T-helper 22 cell (primary cell): ENCODE data around the gene LAMTOR3.
"Not testable (repeated sequence)": the region's sequence is repeated elsewhere in the genome, so short reads cannot be mapped to it uniquely, and the experiment has no call there.

Experiments used
- DNase-seq: peaks from one replicate; pipeline ENCODE4 v3.0.0-alpha.2; 2020; ENCODE audit warnings: low read depth

The LAMTOR3 gene

GRCh38 chr4:99830051-99830450, 64.2 kb downstream of the LAMTOR3 start:
- DNase-seq, result not testable (repeated sequence)

GRCh38 chr4:99828477-99828876, 65.8 kb downstream of the LAMTOR3 start:
- DNase-seq, result no peak
